Measurements from ENCODE around the gene SLX4IP.

SLX4IP gene

GRCh38 chr20:10645205-10645570 is 210.1 kb downstream of the SLX4IP start:
- no peak overlapping the region for H4K5ac ChIP-seq (ENCODE audit: low read length)
- H3K23ac ChIP-seq (ENCODE audit: low read length), result no peak overlapping the region
- H3K79me1 ChIP-seq (ENCODE audit: low read length), result no peaks in the 10 kb centered on the region
- no peak overlapping the region for H3K9ac ChIP-seq (ENCODE audit: low read length)
- no peak overlapping the region for H3K18ac ChIP-seq (ENCODE audit: low read length)
- no peak overlapping the region for H2BK120ac ChIP-seq (ENCODE audit: low read depth, low read length)
- no peak overlapping the region for H3K4me3 ChIP-seq (ENCODE audit: low read length)
- no peak overlapping the region for H2AK5ac ChIP-seq (ENCODE audit: low read length)
- H3K4me1 ChIP-seq (ENCODE audit: control insufficient read depth, low read depth, low read length), result peaks cover 21% of the 10 kb centered on the region
- H3K4me2 ChIP-seq (ENCODE audit: low read length), result no peak overlapping the region
- no peak overlapping the region for H3K56ac ChIP-seq (ENCODE audit: low read length)
- DNase-seq, result no peak
- no peak overlapping the region for H2BK15ac ChIP-seq (replicated peaks; ENCODE audit: low read depth)
- no peaks in the 10 kb centered on the region for H3K79me2 ChIP-seq (ENCODE audit: control insufficient read depth, insufficient read depth, low read length)
- H4K8ac ChIP-seq (ENCODE audit: low read depth, low read length), result no peak overlapping the region
- H3K27ac ChIP-seq (ENCODE audit: low read depth, low read length), result no peak overlapping the region
- H3K27me3 ChIP-seq (ENCODE audit: insufficient read depth, low read length, poor library complexity), result no peaks in the 10 kb centered on the region
- H3K36me3 ChIP-seq (ENCODE audit: control insufficient read depth, insufficient read depth, low read length), result no peaks in the 10 kb centered on the region
- no peak overlapping the region for H3K4ac ChIP-seq (ENCODE audit: low read depth, low read length)
- no CpG with 5 or more reads among the region's 10 CpGs for WGBS (ENCODE audit: extremely low coverage, insufficient coverage, low lambda C conversion rate)
- no peak overlapping the region for H2BK5ac ChIP-seq (ENCODE audit: low read length)

- no peaks in the 10 kb centered on the region for H3K36me3 ChIP-seq (ENCODE audit: control insufficient read depth, insufficient read depth, low read length)
- no peak for DNase-seq
- no CpG with 5 or more reads among the region's 4 CpGs for WGBS (ENCODE audit: extremely low coverage, insufficient coverage, low lambda C conversion rate)
Observed at GRCh38 chr20:10646006-10646405, 210.9 kb downstream of the SLX4IP start.

GRCh38 chr20:10646886-10647420 is 211.8 kb downstream of the SLX4IP start:
- Histone ChIP-seq H4K5ac (ENCODE audit: low read length) (no peak overlapping the region), H3K79me2 (ENCODE audit: control insufficient read depth, insufficient read depth, low read length) (no peaks in the 10 kb centered on the region), H4K8ac (ENCODE audit: low read depth, low read length) (no peak overlapping the region), H3K4me1 (ENCODE audit: control insufficient read depth, low read depth, low read length) (peaks cover 20% of the 10 kb centered on the region), H2BK15ac (replicated peaks; ENCODE audit: low read depth) (no peak overlapping the region), H3K36me3 (ENCODE audit: control insufficient read depth, insufficient read depth, low read length) (no peaks in the 10 kb centered on the region), H3K79me1 (ENCODE audit: low read length) (peaks cover 2% of the 10 kb centered on the region), H3K27ac (ENCODE audit: low read depth, low read length) (no peak overlapping the region), H3K9ac (ENCODE audit: low read length) (no peak overlapping the region), H3K56ac (ENCODE audit: low read length) (no peak overlapping the region), H3K18ac (ENCODE audit: low read length) (no peak overlapping the region), H2AK5ac (ENCODE audit: low read length) (no peak overlapping the region), H2BK5ac (ENCODE audit: low read length) (no peak overlapping the region), H2BK120ac (ENCODE audit: low read depth, low read length) (no peak overlapping the region), H3K4me2 (ENCODE audit: low read length) (no peak overlapping the region), H3K23ac (ENCODE audit: low read length) (no peak overlapping the region), H3K4ac (ENCODE audit: low read depth, low read length) (no peak overlapping the region), H3K27me3 (ENCODE audit: insufficient read depth, low read length, poor library complexity) (no peaks in the 10 kb centered on the region), H3K4me3 (ENCODE audit: low read length) (no peak overlapping the region)
- DNase-seq, result no peak
- WGBS (ENCODE audit: extremely low coverage, insufficient coverage, low lambda C conversion rate), result no CpG with 5 or more reads among the region's 9 CpGs

More at GRCh38 chr20:10646006-10646405, 210.9 kb downstream of the SLX4IP start:
- Histone ChIP-seq H2AK5ac (ENCODE audit: low read length) (no peak overlapping the region), H3K79me2 (ENCODE audit: control insufficient read depth, insufficient read depth, low read length) (no peaks in the 10 kb centered on the region), H3K4me2 (ENCODE audit: low read length) (no peak overlapping the region), H3K27ac (ENCODE audit: low read depth, low read length) (no peak overlapping the region), H4K5ac (ENCODE audit: low read length) (no peak overlapping the region), H2BK15ac (replicated peaks; ENCODE audit: low read depth) (no peak overlapping the region), H3K56ac (ENCODE audit: low read length) (no peak overlapping the region), H3K27me3 (ENCODE audit: insufficient read depth, low read length, poor library complexity) (no peaks in the 10 kb centered on the region), H3K9ac (ENCODE audit: low read length) (no peak overlapping the region), H3K4ac (ENCODE audit: low read depth, low read length) (no peak overlapping the region), H3K23ac (ENCODE audit: low read length) (no peak overlapping the region), H3K79me1 (ENCODE audit: low read length) (no peaks in the 10 kb centered on the region), H3K4me3 (ENCODE audit: low read length) (no peak overlapping the region), H3K18ac (ENCODE audit: low read length) (no peak overlapping the region), H2BK120ac (ENCODE audit: low read depth, low read length) (no peak overlapping the region), H2BK5ac (ENCODE audit: low read length) (no peak overlapping the region), H3K4me1 (ENCODE audit: control insufficient read depth, low read depth, low read length) (peaks cover 20% of the 10 kb centered on the region), H4K8ac (ENCODE audit: low read depth, low read length) (no peak overlapping the region)

GRCh38 chr20:10647471-10647870 is 212.4 kb downstream of the SLX4IP start:
- H2AK5ac ChIP-seq (ENCODE audit: low read length), result no peak overlapping the region
- peak; percentile 89 for DNase-seq
- H3K36me3 ChIP-seq (ENCODE audit: control insufficient read depth, insufficient read depth, low read length), result no peaks in the 10 kb centered on the region
- no peak overlapping the region for H3K27ac ChIP-seq (ENCODE audit: low read depth, low read length)
- no peak overlapping the region for H3K9ac ChIP-seq (ENCODE audit: low read length)
- H2BK15ac ChIP-seq (replicated peaks; ENCODE audit: low read depth), result no peak overlapping the region
- no peak overlapping the region for H3K56ac ChIP-seq (ENCODE audit: low read length)
- no peak overlapping the region for H3K4me2 ChIP-seq (ENCODE audit: low read length)
- no peak overlapping the region for H3K23ac ChIP-seq (ENCODE audit: low read length)
- H3K4me3 ChIP-seq (ENCODE audit: low read length), result no peak overlapping the region
- no peak overlapping the region for H3K4ac ChIP-seq (ENCODE audit: low read depth, low read length)
- no peak overlapping the region for H3K18ac ChIP-seq (ENCODE audit: low read length)
- peaks cover 20% of the 10 kb centered on the region for H3K4me1 ChIP-seq (ENCODE audit: control insufficient read depth, low read depth, low read length)
- no peak overlapping the region for H2BK5ac ChIP-seq (ENCODE audit: low read length)
- no peaks in the 10 kb centered on the region for H3K79me2 ChIP-seq (ENCODE audit: control insufficient read depth, insufficient read depth, low read length)
- H3K27me3 ChIP-seq (ENCODE audit: insufficient read depth, low read length, poor library complexity), result no peaks in the 10 kb centered on the region
- H3K79me1 ChIP-seq (ENCODE audit: low read length), result peaks cover 2% of the 10 kb centered on the region
- WGBS (ENCODE audit: extremely low coverage, insufficient coverage, low lambda C conversion rate), result no CpG with 5 or more reads among the region's 9 CpGs
- no peak overlapping the region for H4K8ac ChIP-seq (ENCODE audit: low read depth, low read length)
- H2BK120ac ChIP-seq (ENCODE audit: low read depth, low read length), result no peak overlapping the region
- no peak overlapping the region for H4K5ac ChIP-seq (ENCODE audit: low read length)

GRCh38 chr20:10647909-10648308 is 212.8 kb downstream of the SLX4IP start:
- Histone ChIP-seq H4K5ac (ENCODE audit: low read length) (no peak overlapping the region), H3K27ac (ENCODE audit: low read depth, low read length) (no peak overlapping the region), H3K79me2 (ENCODE audit: control insufficient read depth, insufficient read depth, low read length) (no peaks in the 10 kb centered on the region), H3K79me1 (ENCODE audit: low read length) (peaks cover 2% of the 10 kb centered on the region), H2BK15ac (replicated peaks; ENCODE audit: low read depth) (no peak overlapping the region), H3K23ac (ENCODE audit: low read length) (no peak overlapping the region), H2AK5ac (ENCODE audit: low read length) (no peak overlapping the region), H3K4ac (ENCODE audit: low read depth, low read length) (no peak overlapping the region), H3K18ac (ENCODE audit: low read length) (no peak overlapping the region), H2BK120ac (ENCODE audit: low read depth, low read length) (no peak overlapping the region), H4K8ac (ENCODE audit: low read depth, low read length) (no peak overlapping the region), H3K36me3 (ENCODE audit: control insufficient read depth, insufficient read depth, low read length) (no peaks in the 10 kb centered on the region), H3K27me3 (ENCODE audit: insufficient read depth, low read length, poor library complexity) (no peaks in the 10 kb centered on the region), H3K4me3 (ENCODE audit: low read length) (no peak overlapping the region), H3K4me1 (ENCODE audit: control insufficient read depth, low read depth, low read length) (peaks cover 20% of the 10 kb centered on the region), H3K4me2 (ENCODE audit: low read length) (no peak overlapping the region), H3K56ac (ENCODE audit: low read length) (no peak overlapping the region), H3K9ac (ENCODE audit: low read length) (no peak overlapping the region), H2BK5ac (ENCODE audit: low read length) (no peak overlapping the region)
- no peak for DNase-seq
- no CpG with 5 or more reads among the region's 11 CpGs for WGBS (ENCODE audit: extremely low coverage, insufficient coverage, low lambda C conversion rate)

- WGBS (ENCODE audit: extremely low coverage, insufficient coverage, low lambda C conversion rate), result no CpG with 5 or more reads among the region's 8 CpGs
Observed at GRCh38 chr20:10648651-10649050, 213.5 kb downstream of the SLX4IP start.

More at GRCh38 chr20:10648651-10649050, 213.5 kb downstream of the SLX4IP start:
- Histone ChIP-seq H3K79me1 (ENCODE audit: low read length) (peaks cover 2% of the 10 kb centered on the region), H3K27ac (ENCODE audit: low read depth, low read length) (no peak overlapping the region), H3K56ac (ENCODE audit: low read length) (peak overlapping the region; percentile 51), H3K4me3 (ENCODE audit: low read length) (no peak overlapping the region), H4K8ac (ENCODE audit: low read depth, low read length) (no peak overlapping the region), H3K9ac (ENCODE audit: low read length) (no peak overlapping the region), H3K18ac (ENCODE audit: low read length) (no peak overlapping the region), H3K27me3 (ENCODE audit: insufficient read depth, low read length, poor library complexity) (no peaks in the 10 kb centered on the region), H2AK5ac (ENCODE audit: low read length) (no peak overlapping the region), H3K36me3 (ENCODE audit: control insufficient read depth, insufficient read depth, low read length) (no peaks in the 10 kb centered on the region), H3K4me1 (ENCODE audit: control insufficient read depth, low read depth, low read length) (peaks cover 20% of the 10 kb centered on the region), H3K4me2 (ENCODE audit: low read length) (no peak overlapping the region), H2BK15ac (replicated peaks; ENCODE audit: low read depth) (no peak overlapping the region), H3K79me2 (ENCODE audit: control insufficient read depth, insufficient read depth, low read length) (no peaks in the 10 kb centered on the region), H2BK5ac (ENCODE audit: low read length) (no peak overlapping the region), H2BK120ac (ENCODE audit: low read depth, low read length) (no peak overlapping the region), H4K5ac (ENCODE audit: low read length) (no peak overlapping the region), H3K23ac (ENCODE audit: low read length) (no peak overlapping the region), H3K4ac (ENCODE audit: low read depth, low read length) (no peak overlapping the region)
- DNase-seq, result peak; percentile 46
